Thoracic aorta (tissue), 2 donors: ENCODE measurements around the gene SDK1. TPM values are rescaled to one million over a fixed set of nuclear protein-coding genes. Genes with fewer than 3 reads are reported as not detected.

Experiments used
- ATAC-seq: fragments of 150-250 bp; one replicate; pipeline ENCODE4 v1.8.0; 2017; ENCODE audit warnings: low read depth; ENCODE audit not compliant: insufficient number of reproducible peaks, low FRiP score
- DNase-seq: peaks from one replicate; pipeline ENCODE4 v3.0.0-alpha.2; 2020; ENCODE audit warnings: low spot score
- H3K27ac ChIP-seq, 2 donors: fragments of 200-600 bp; sonication (generic); 1 replicate in 1 of 2; 2 replicates in 1 of 2; pipeline ENCODE4 v1.5.1; 2016; ENCODE audit warnings: mild to moderate bottlenecking in 2 of 2, moderate library complexity in 2 of 2
- H3K27me3 ChIP-seq: fragments of 200-600 bp; sonication (generic); replicated peaks from 2 replicates; pipeline ENCODE4 v1.6.0; 2016; ENCODE audit warnings: mild to moderate bottlenecking; ENCODE audit not compliant: insufficient read depth
- H3K36me3 ChIP-seq: fragments of 200-600 bp; sonication (generic); one replicate; pipeline ENCODE4 v1.5.1; 2016
- H3K4me1 ChIP-seq, 2 donors: fragments of 200-600 bp; sonication (generic); 1 replicate in 1 of 2; 2 replicates in 1 of 2; pipeline versions ENCODE4 v1.5.1 to v1.6.0; 2016; ENCODE audit warnings: low read depth in 2 of 2, mild to moderate bottlenecking in 1 of 2; ENCODE audit not compliant: control insufficient read depth in 1 of 2
- H3K4me3 ChIP-seq: fragments of 200-600 bp; sonication (generic); 2 replicates; pipeline ENCODE4 v1.5.1; 2016; ENCODE audit warnings: mild to moderate bottlenecking
- H3K9me3 ChIP-seq: fragments of 200-600 bp; sonication (generic); 2 replicates; pipeline ENCODE4 v1.5.1; 2016
- total RNA-seq, 2 donors: library from RNA; depleted of rRNA; stranded (reverse); fragments of >200 nt; gene quantifications; one replicate each; pipeline versions ENCODE4 v1.1.0 to v1.2.3, GENCODE V29; 2016
- TF ChIP-seq, protein P1 (sequence below): fragments of 200-600 bp; sonication (generic); IDR thresholded peaks from one replicate; pipeline ENCODE4 v1.5.1; 2019; ENCODE audit warnings: antibody characterized with exemption

The SDK1 gene
- total RNA-seq, 2 donors from 2014 or later: 27.5 to 29.2 TPM

DNA sequence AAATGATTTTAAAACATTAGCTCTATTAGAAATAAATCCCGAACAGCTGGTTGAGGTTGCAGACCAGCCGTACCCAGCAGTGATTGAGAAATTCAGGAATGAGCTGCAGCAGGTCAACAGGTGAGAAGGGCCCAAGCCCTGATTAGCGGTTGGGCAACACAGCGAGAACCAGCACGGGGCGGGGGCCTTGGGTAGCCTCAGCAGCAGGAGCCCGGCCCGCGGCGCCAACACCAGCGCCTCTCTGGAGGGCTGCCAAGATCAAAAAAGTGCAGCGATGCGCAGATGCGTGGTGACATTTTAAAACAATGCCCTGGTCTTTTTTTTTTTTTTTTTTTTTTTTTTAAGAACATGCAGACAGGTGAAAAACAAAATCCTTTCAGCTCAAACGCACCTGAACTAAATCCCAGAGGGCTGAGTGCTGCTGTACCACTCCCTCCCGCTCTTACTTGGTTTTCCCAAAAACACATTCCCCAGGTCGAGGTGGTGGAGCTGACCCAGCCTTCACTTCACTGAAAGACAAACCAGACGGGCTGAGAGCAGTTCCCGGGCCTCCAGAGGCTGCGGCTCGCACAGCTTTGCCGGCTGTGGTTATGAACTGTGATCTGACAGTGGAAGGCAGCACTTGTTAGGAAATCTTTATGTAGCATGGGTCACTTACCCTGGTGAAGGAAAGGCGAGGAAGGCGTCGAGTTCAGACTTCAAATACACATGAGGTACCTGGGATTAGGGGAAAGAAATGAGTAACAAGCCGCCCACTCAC, 579.4 kb downstream of the SDK1 start:
- TF ChIP-seq, protein P1, sequence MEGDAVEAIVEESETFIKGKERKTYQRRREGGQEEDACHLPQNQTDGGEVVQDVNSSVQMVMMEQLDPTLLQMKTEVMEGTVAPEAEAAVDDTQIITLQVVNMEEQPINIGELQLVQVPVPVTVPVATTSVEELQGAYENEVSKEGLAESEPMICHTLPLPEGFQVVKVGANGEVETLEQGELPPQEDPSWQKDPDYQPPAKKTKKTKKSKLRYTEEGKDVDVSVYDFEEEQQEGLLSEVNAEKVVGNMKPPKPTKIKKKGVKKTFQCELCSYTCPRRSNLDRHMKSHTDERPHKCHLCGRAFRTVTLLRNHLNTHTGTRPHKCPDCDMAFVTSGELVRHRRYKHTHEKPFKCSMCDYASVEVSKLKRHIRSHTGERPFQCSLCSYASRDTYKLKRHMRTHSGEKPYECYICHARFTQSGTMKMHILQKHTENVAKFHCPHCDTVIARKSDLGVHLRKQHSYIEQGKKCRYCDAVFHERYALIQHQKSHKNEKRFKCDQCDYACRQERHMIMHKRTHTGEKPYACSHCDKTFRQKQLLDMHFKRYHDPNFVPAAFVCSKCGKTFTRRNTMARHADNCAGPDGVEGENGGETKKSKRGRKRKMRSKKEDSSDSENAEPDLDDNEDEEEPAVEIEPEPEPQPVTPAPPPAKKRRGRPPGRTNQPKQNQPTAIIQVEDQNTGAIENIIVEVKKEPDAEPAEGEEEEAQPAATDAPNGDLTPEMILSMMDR: no peak
- ATAC-seq: no peak
- H3K4me1 ChIP-seq: no peaks in the 10 kb centered on the region
- H3K27ac ChIP-seq: no peak overlapping the region
- H3K4me3 ChIP-seq: no peak overlapping the region
- no peaks in the 10 kb centered on the region for H3K36me3 ChIP-seq
- no peaks in the 10 kb centered on the region for H3K27me3 ChIP-seq
- no peak for DNase-seq
- H3K9me3 ChIP-seq: no peaks in the 10 kb centered on the region

DNA sequence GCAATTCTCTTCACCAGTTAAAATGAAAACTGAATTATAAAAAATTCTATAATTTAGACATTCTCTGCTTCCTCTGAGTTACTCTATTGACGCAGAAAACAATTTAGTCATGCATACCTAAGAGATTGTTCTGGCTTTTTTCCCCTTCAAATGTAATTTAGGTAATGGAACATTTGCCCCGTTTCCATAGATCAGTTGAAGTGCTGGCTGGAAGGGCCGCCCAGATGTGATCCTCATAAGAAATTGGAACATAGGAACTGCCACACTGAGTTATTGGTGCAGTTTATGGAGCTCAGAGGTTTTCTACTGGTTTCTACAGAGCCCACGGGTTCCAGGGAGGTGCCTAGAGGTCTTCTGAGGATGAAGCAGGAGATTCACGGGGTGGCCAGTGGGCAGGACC, 581.7 kb downstream of the SDK1 start:
- ATAC-seq: no peak
- DNase-seq: no peak
- H3K4me3 ChIP-seq: no peak overlapping the region
- no peaks in the 10 kb centered on the region for H3K36me3 ChIP-seq
- H3K9me3 ChIP-seq: no peaks in the 10 kb centered on the region
- H3K4me1 ChIP-seq: no peaks in the 10 kb centered on the region
- H3K27me3 ChIP-seq: no peaks in the 10 kb centered on the region
- TF ChIP-seq, protein P1: no peak
- no peak overlapping the region for H3K27ac ChIP-seq

DNA sequence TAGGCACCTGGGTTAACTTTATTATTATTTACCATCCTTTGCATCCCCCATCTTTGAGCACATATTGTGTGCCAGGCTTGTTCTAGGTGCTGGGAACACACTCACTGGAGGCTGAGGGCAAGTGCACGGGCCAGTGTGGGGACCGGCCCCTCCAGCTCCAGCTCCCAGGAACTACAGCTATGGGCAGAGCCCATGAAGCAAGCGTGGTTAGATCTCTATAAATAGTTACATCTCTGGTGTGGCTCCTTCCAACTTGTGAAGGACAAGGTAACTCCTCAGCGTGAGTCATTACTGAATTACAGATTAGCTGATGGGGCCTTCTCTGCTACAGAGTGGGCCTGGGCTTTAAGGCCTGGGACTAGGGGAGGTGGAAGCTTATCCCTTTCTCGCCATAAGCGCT, 583.5 kb downstream of the SDK1 start:
- DNase-seq (no peak), ATAC-seq (no peak)
- Histone ChIP-seq H3K27ac (no peak overlapping the region), H3K36me3 (no peaks in the 10 kb centered on the region), H3K4me1 (no peaks in the 10 kb centered on the region), H3K27me3 (no peaks in the 10 kb centered on the region), H3K4me3 (no peak overlapping the region), H3K9me3 (no peaks in the 10 kb centered on the region)
- TF ChIP-seq, protein P1: no peak

DNA sequence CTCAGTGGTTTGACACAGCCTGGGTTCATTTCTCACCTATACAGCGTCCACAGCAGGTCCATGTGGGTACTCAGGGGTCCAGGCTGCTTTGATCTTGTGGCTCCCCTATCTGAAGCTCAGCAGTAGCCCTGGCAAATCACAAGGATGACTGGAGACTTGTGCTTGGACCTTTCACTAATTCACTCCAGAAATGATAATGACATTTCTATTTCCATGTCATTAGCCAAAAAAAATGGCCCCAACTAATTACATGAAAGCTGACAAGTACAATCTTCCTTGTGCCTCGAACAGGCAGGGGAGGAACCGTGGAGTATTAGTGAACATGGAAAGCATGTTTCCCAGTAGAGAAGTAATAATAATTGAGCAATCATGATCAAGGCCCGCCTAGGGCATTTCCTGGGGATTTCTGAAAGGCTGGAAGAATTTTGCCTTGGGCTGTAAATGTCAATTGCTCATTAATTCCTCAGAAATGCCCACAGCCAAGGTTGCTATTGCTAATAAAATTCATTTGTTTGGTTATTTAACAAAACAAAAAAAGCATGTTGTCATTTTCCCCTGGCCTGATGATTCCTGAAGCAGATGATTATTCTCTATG, 586.1 kb downstream of the SDK1 start:
- DNase-seq (no peak), ATAC-seq (no peak)
- Histone ChIP-seq H3K27me3 (no peaks in the 10 kb centered on the region), H3K27ac (no peak overlapping the region), H3K4me3 (no peak overlapping the region), H3K36me3 (no peaks in the 10 kb centered on the region), H3K9me3 (no peaks in the 10 kb centered on the region), H3K4me1 (peaks cover 0 to 4% of the 10 kb centered on the region in 2 donors)
- TF ChIP-seq, protein P1: no peak

DNA sequence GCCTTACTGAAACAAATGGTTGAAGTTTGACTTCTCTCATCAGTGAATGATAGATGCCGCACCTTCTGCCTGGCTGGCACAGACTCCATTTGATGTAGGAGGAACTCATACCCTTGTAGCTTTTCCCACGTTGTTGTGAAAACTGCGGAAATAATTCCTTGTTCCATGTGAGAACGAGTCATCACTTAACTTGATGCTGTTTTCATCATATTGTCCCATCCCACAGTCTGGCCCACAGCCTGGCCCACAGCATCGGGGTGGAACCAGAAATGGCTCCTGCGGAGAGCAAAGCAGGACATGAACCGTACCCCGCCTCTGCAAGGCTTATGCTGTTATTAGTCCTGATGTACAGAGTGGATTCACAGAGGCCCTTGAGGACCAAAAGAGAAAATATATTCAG, 587.0 kb downstream of the SDK1 start:
- H3K9me3 ChIP-seq: no peaks in the 10 kb centered on the region
- H3K36me3 ChIP-seq: no peaks in the 10 kb centered on the region
- DNase-seq (no peak), ATAC-seq (no peak)
- peaks cover 0 to 8% of the 10 kb centered on the region in 2 donors for H3K4me1 ChIP-seq
- no peak overlapping the region for H3K27ac ChIP-seq
- no peak overlapping the region for H3K4me3 ChIP-seq
- TF ChIP-seq, protein P1: no peak
- H3K27me3 ChIP-seq: no peaks in the 10 kb centered on the region
